GM12878 (cell line): Measurements from ENCODE around the gene SMIM35. TPM values are rescaled to one million over a fixed set of nuclear protein-coding genes. Genes with fewer than 3 reads are reported as not detected.
A peak's percentile ranks its signal among the peaks of the same experiment; 100 is the strongest.

Experiments
- CEBPZ ChIP-seq: fragments of 150-350 bp; IDR thresholded peaks from 2 replicates; pipeline ENCODE4 v1.6.1; 2016; ENCODE audit warnings: low read depth, low read length
- EED ChIP-seq: sonication (generic); IDR thresholded peaks from 2 replicates; pipeline ENCODE4 v1.6.1; 2016; ENCODE audit warnings: antibody characterized with exemption, low read depth
- FOXK2 ChIP-seq: fragments of 450-650 bp; IDR thresholded peaks from 2 replicates; pipeline ENCODE4 v1.6.1; 2017; ENCODE audit warnings: mild to moderate bottlenecking, moderate library complexity
- MTA2 ChIP-seq: fragments of 450-650 bp; IDR thresholded peaks from 2 replicates; pipeline ENCODE4 v1.6.1; 2016; ENCODE audit warnings: low read depth, mild to moderate bottlenecking, moderate library complexity
- MTA3 ChIP-seq: IDR thresholded peaks from 2 replicates; pipeline ENCODE4 v1.6.1; 2012; ENCODE audit warnings: low read length, inconsistent platforms, borderline replicate concordance
- TBL1XR1 ChIP-seq: IDR thresholded peaks from 2 replicates; pipeline ENCODE4 v1.6.1; 2012; ENCODE audit warnings: low read depth, low read length, improper control_type of control experiment
- ZNF207 ChIP-seq: fragments of 450-650 bp; IDR thresholded peaks from 2 replicates; pipeline ENCODE4 v1.6.1; 2014; ENCODE audit warnings: antibody characterized with exemption, mild to moderate bottlenecking, borderline replicate concordance
- polyA plus RNA-seq, 11 experiments: library from polyadenylated mRNA; depleted of rRNA in 4 of 11; unstranded in 6 of 11; stranded (reverse) in 5 of 11; fragments of >200 nt; fragmentation: Nextera tagmentation in 4 of 11; fragmentation: Illumina TruSeq in 1 of 11; extraction: Ambion mirVana in 4 of 11; extraction: Trizol in 1 of 11; gene quantifications; 1 replicate in 1 of 11; 2 replicates in 10 of 11; pipeline versions ENCODE4 v1.2.1 to v1.2.3, GENCODE V29; 2011 to 2016; ENCODE audit warnings: inconsistent platforms in 2 of 11, missing spikeins in 2 of 11, low read depth in 1 of 11
- total RNA-seq, 4 experiments: library from RNA; depleted of rRNA in 3 of 4; stranded (reverse); fragments of >200 nt in 3 of 4; fragmentation: Illumina TruSeq in 1 of 4; extraction: Trizol in 1 of 4; gene quantifications; 2 replicates each; pipeline versions ENCODE4 v1.2.1 to v1.2.3, GENCODE V29; 2013 to 2021
- TF ChIP-seq, protein P1 (sequence below): fragments of 450-650 bp; IDR thresholded peaks from 2 replicates; pipeline ENCODE4 v1.6.1; 2017; ENCODE audit warnings: antibody characterized with exemption, mild to moderate bottlenecking, moderate library complexity
- TF ChIP-seq, protein P2 (sequence below): fragments of 450-650 bp; IDR thresholded peaks from 2 replicates; pipeline ENCODE4 v1.6.1; 2014; ENCODE audit warnings: mild to moderate bottlenecking

Gene SMIM35
- total and polyA plus RNA-seq, 10 of the 15 experiments (the other 5 are each of a cell fraction or from before 2014, with no cell fraction given), result 0.02 to 1.1 (median 0.05) TPM; not detected in 5

DNA sequence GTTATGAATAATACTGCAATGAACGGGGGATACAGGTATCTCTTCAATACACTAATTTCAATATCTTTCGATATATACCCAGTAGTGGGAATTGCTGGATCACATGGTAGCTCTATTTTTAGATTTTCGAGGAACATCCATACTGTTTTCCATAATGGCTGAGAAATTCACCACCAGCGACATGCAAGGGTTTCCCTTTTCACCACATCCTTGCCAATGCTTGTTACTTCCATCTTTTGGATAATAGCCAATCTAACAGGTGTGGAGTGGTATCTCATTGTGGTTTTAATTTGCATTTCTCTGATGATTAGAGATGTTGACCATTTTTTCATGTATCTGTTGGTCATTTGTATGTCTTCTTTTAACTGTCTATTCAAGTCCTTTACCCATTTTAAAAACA is 94.6 kb downstream of the SMIM35 start (continued):
- TF ChIP-seq, protein P1, sequence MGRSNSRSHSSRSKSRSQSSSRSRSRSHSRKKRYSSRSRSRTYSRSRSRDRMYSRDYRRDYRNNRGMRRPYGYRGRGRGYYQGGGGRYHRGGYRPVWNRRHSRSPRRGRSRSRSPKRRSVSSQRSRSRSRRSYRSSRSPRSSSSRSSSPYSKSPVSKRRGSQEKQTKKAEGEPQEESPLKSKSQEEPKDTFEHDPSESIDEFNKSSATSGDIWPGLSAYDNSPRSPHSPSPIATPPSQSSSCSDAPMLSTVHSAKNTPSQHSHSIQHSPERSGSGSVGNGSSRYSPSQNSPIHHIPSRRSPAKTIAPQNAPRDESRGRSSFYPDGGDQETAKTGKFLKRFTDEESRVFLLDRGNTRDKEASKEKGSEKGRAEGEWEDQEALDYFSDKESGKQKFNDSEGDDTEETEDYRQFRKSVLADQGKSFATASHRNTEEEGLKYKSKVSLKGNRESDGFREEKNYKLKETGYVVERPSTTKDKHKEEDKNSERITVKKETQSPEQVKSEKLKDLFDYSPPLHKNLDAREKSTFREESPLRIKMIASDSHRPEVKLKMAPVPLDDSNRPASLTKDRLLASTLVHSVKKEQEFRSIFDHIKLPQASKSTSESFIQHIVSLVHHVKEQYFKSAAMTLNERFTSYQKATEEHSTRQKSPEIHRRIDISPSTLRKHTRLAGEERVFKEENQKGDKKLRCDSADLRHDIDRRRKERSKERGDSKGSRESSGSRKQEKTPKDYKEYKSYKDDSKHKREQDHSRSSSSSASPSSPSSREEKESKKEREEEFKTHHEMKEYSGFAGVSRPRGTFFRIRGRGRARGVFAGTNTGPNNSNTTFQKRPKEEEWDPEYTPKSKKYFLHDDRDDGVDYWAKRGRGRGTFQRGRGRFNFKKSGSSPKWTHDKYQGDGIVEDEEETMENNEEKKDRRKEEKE, result no peak
- TF ChIP-seq, protein P2, sequence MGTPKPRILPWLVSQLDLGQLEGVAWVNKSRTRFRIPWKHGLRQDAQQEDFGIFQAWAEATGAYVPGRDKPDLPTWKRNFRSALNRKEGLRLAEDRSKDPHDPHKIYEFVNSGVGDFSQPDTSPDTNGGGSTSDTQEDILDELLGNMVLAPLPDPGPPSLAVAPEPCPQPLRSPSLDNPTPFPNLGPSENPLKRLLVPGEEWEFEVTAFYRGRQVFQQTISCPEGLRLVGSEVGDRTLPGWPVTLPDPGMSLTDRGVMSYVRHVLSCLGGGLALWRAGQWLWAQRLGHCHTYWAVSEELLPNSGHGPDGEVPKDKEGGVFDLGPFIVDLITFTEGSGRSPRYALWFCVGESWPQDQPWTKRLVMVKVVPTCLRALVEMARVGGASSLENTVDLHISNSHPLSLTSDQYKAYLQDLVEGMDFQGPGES, result no peak
- no peak for TF ChIP-seq FOXK2
- TF ChIP-seq EED, result peak; percentile 81
- no peak for TF ChIP-seq ZNF207
- no peak for TF ChIP-seq MTA3
- TF ChIP-seq CEBPZ, result no peak
- TF ChIP-seq TBL1XR1, result no peak
- peak; percentile 25; the same call in 1 of the 2 replicates for TF ChIP-seq MTA2
